ENCODE measurements around the gene CELA3A.
"Not testable (repeated sequence)": the region's sequence is repeated elsewhere in the genome, so short reads cannot be mapped to it uniquely, and the experiment has no call there.

GRCh38 chr1:21981253-21981652 lies 20.2 kb upstream of the CELA3A start:
- TF ChIP-seq HNF4A (conservative IDR thresholded peaks at IDR 0.05); CTCF (IDR thresholded peaks at IDR 0.05; ENCODE audit: low read depth, low read length, missing input control); ZBTB33 (IDR thresholded peaks at IDR 0.05); MAX (IDR thresholded peaks at IDR 0.05); ATF3 (IDR thresholded peaks at IDR 0.05); RAD21 (IDR thresholded peaks at IDR 0.05); TAF1 (conservative IDR thresholded peaks at IDR 0.05); YY1 (IDR thresholded peaks at IDR 0.05): not testable (repeated sequence)

Measured in liver (tissue), 3 donors.